ENCODE measurements around the gene ATP10A. TPM values are rescaled to one million over a fixed set of nuclear protein-coding genes. Genes with fewer than 3 reads are reported as not detected.

Gene ATP10A
- total and polyA plus RNA-seq, 2 of the 8 experiments (the other 6 are each of a cell fraction or from before 2014, with no cell fraction given), result 2.0 to 2.8 TPM

- H2BK15ac ChIP-seq (ENCODE audit: low read length), result no peak overlapping the region
- CTCF ChIA-PET (ENCODE audit: partially characterized antibody), result interaction anchor here (0.6 to 3.1 kb wide), 4 partner anchors 13 to 277 kb away, joined by 3 to 11 read pairs (median 3); no protein-coding TSS in a partner anchor
- 92% methylated on average over 13 of the region's 14 CpGs; no CpG with 5 or more reads in 1 of the 2 experiments for whole genome bisulfite sequencing, 2 experiments (ENCODE audit: extremely low coverage in 1 of 2, insufficient coverage in 1 of 2, insufficient read length in 1 of 2, insufficient replicate concordance in 2 of 2, low coverage in 1 of 2, low lambda C conversion rate in 2 of 2, missing lambda C conversion rate in 1 of 2)
Measured at GRCh38 chr15:25770618-25771337, 92.3 kb downstream of the ATP10A start.

More at GRCh38 chr15:25770618-25771337, 92.3 kb downstream of the ATP10A start:
- Histone ChIP-seq H3K36me3 (ENCODE audit: control insufficient read depth in 2 of 4, insufficient read depth in 4 of 4, low read length in 3 of 4) (no peaks in the 10 kb centered on the region), H3K9ac (replicated peaks in 1 of 4; ENCODE audit: extremely low read depth in 1 of 4, low read depth in 3 of 4, low read length in 3 of 4) (no peak overlapping the region), H3K56ac (replicated peaks; ENCODE audit: insufficient read length, low read depth, low read length) (no peak overlapping the region), H3K23ac (ENCODE audit: insufficient read length) (no peak overlapping the region), H4K91ac (replicated peaks; ENCODE audit: insufficient read length, low read length) (no peak overlapping the region), H3K27me3 (replicated peaks in 1 of 4; ENCODE audit: control insufficient read depth in 3 of 4, extremely low read depth in 1 of 4, insufficient read depth in 3 of 4, low read length in 3 of 4) (no peaks in the 10 kb centered on the region), H2BK120ac (replicated peaks; ENCODE audit: low read depth, low read length) (no peak overlapping the region), H4K5ac (ENCODE audit: insufficient read length, low read depth, low read length) (no peak overlapping the region), H3K9me3 (ENCODE audit: insufficient read depth in 2 of 2, low read depth in 1 of 2, low read length in 1 of 2) (no peaks in the 10 kb centered on the region; a peak in 1 of 4 replicates), H2BK5ac (ENCODE audit: low read depth, low read length) (no peak overlapping the region), H3K4me2 (ENCODE audit: insufficient read depth in 1 of 2, low read depth in 2 of 2, low read length in 2 of 2) (no peak overlapping the region), H2BK20ac (ENCODE audit: low read length) (no peak overlapping the region), H3K27ac (ENCODE audit: low read depth, low read length) (no peak overlapping the region), H3K18ac (ENCODE audit: extremely low read depth, low read length) (no peak overlapping the region), H3K79me2 (ENCODE audit: control insufficient read depth in 1 of 2, insufficient read depth in 2 of 2, low read length in 2 of 2) (no peaks in the 10 kb centered on the region), H2BK12ac (ENCODE audit: low read depth, low read length) (no peak overlapping the region), H3K79me1 (ENCODE audit: low read depth, low read length) (no peaks in the 10 kb centered on the region), H4K8ac (ENCODE audit: extremely low read depth, insufficient read depth, low read length) (no peak overlapping the region), H3K4me1 (replicated peaks in 1 of 4; ENCODE audit: control insufficient read depth in 3 of 4, insufficient read depth in 4 of 4, low read length in 3 of 4) (peaks cover 0 to 8% (median 5%) of the 10 kb centered on the region in 4 experiments; a peak in 4 of 7 replicates), H3K14ac (ENCODE audit: insufficient read length) (no peak overlapping the region), H3K4me3 (ENCODE audit: extremely low read depth in 1 of 4, insufficient read depth in 2 of 4, low read depth in 3 of 4, low read length in 4 of 4) (no peak overlapping the region), H2AFZ (ENCODE audit: low read length) (no peak overlapping the region), H3K23me2 (ENCODE audit: low read depth, low read length) (0 out of 2 replicates have a peak, but pooled peaks cover 2% of the 10 kb centered on the region), H3K4ac (replicated peaks; ENCODE audit: insufficient read length, low read depth, low read length) (no peak overlapping the region), H4K20me1 (replicated peaks in 1 of 2; ENCODE audit: control insufficient read depth in 1 of 2, insufficient read depth in 2 of 2, low read length in 2 of 2) (peaks cover 0 to 2% of the 10 kb centered on the region in 2 experiments), H2AK5ac (ENCODE audit: low read depth, low read length) (no peak overlapping the region)
- FAIRE-seq (no peak), DNase-seq (ENCODE audit: low read depth in 1 of 2, low spot score in 2 of 2) (no peak)
- no peak for TF ChIP-seq BACH1 (IDR thresholded peaks at IDR 0.05; ENCODE audit: low read length)
- no peak for TF ChIP-seq RBBP5 (IDR thresholded peaks at IDR 0.05; ENCODE audit: borderline replicate concordance, low read depth, low read length)
- no peak for TF ChIP-seq EZH2 (IDR thresholded peaks at IDR 0.05; ENCODE audit: low read depth, low read length, severe bottlenecking)
- no peak for TF ChIP-seq SP4 (IDR thresholded peaks at IDR 0.05; ENCODE audit: low read length)
- POLR2A ChIA-PET (ENCODE audit: partially characterized antibody), result no interaction called here

Data from H1 (cell line).